ENCODE data around the gene TEX50. TPM values are rescaled to one million over a fixed set of nuclear protein-coding genes. Genes with fewer than 3 reads are reported as not detected.

TEX50 gene
- total RNA-seq, 1 experiment from 2014 or later, result not detected

GRCh38 chr1:173666646-173667045 lies 31.5 kb downstream of the TEX50 start:
- H3K4ac ChIP-seq (ENCODE audit: low read depth, low read length), result no peak overlapping the region
- no peaks in the 10 kb centered on the region for H3K9me3 Mint-ChIP-seq
- no peak for DNase-seq
- no peak overlapping the region for H2AFZ ChIP-seq (ENCODE audit: low read length)
- H4K91ac ChIP-seq (ENCODE audit: insufficient read length, low read depth, low read length), result no peak overlapping the region
- H4K5ac ChIP-seq (ENCODE audit: insufficient read length, low read depth, low read length), result no peak overlapping the region
- H3K4me2 ChIP-seq (ENCODE audit: insufficient read depth, insufficient read length, low read length), result no peak overlapping the region
- H3K79me1 ChIP-seq (ENCODE audit: insufficient read depth, low read depth, low read length, poor library complexity, severe bottlenecking), result no peaks in the 10 kb centered on the region
- peaks cover 6% of the 10 kb centered on the region; the same call in 1 of the 2 replicates for H3K27me3 Mint-ChIP-seq (ENCODE audit: low read depth)
- no peaks in the 10 kb centered on the region for H4K20me1 ChIP-seq (ENCODE audit: control insufficient read depth, insufficient read depth, insufficient read length)
- H2BK12ac ChIP-seq (ENCODE audit: insufficient read length, low read depth, low read length), result no peak overlapping the region
- no peak overlapping the region for H3K9ac ChIP-seq (ENCODE audit: extremely low read depth, insufficient read length, low read length)
- H3K27ac ChIP-seq (ENCODE audit: insufficient read length, low read depth, low read length), result no peak overlapping the region
- H3K9me3 ChIP-seq (ENCODE audit: control insufficient read depth, low read depth, low read length), result no peaks in the 10 kb centered on the region
- H3K23ac ChIP-seq (ENCODE audit: insufficient read length, low read depth, low read length), result no peak overlapping the region
- H4K8ac ChIP-seq (replicated peaks; ENCODE audit: insufficient read length, low read depth, low read length), result no peak overlapping the region
- H3K27ac Mint-ChIP-seq, result no peak overlapping the region
- H3K4me1 ChIP-seq (ENCODE audit: insufficient read depth, low read length), result no peaks in the 10 kb centered on the region
- no peak overlapping the region for H2BK5ac ChIP-seq (ENCODE audit: insufficient read length, low read length)
- no peak overlapping the region for H2BK120ac ChIP-seq (ENCODE audit: low read depth, low read length, poor library complexity, severe bottlenecking)
- no peak overlapping the region for H3T11ph ChIP-seq (ENCODE audit: low read length)
- no peak overlapping the region for H3K14ac ChIP-seq (ENCODE audit: insufficient read depth, low read length)
- H3K79me2 ChIP-seq (ENCODE audit: insufficient read depth, low read length), result no peaks in the 10 kb centered on the region
- no peak overlapping the region; a peak in 1 of 5 replicates for H3K4me3 Mint-ChIP-seq
- no peak overlapping the region for H3K56ac ChIP-seq (ENCODE audit: insufficient read length, low read depth, low read length)
- no peak overlapping the region for H2BK15ac ChIP-seq (ENCODE audit: low read depth, low read length)
- peaks cover 8% of the 10 kb centered on the region for H3K23me2 ChIP-seq (ENCODE audit: insufficient read length, low read depth, low read length, poor library complexity, severe bottlenecking)
- no CpG with 5 or more reads among the region's 3 CpGs for WGBS (ENCODE audit: extremely low coverage, insufficient read length, low lambda C conversion rate)
- no peak overlapping the region for H2AK5ac ChIP-seq (ENCODE audit: insufficient read length, low read length)
- H3K27me3 ChIP-seq (ENCODE audit: insufficient read depth, low read length), result no peaks in the 10 kb centered on the region
- H3K36me3 Mint-ChIP-seq (ENCODE audit: insufficient read depth in 1 of 3, low read depth in 3 of 3), result no peaks in the 10 kb centered on the region; a peak in 1 of 7 replicates
- no peak overlapping the region for H2BK20ac ChIP-seq (ENCODE audit: low read depth, low read length, poor library complexity, severe bottlenecking)
- no peak for TF ChIP-seq CTCF (conservative IDR thresholded peaks at IDR 0.05)
- H3K18ac ChIP-seq (ENCODE audit: insufficient read length, low read depth, low read length), result no peak overlapping the region
- peaks cover 13% of the 10 kb centered on the region in 2 experiments for H3K4me1 Mint-ChIP-seq
